ENCODE data around the gene C1orf210.

Gene C1orf210

GRCh38 chr1:43312212-43312623 is 26.8 kb upstream of the C1orf210 start:
- DNase-seq (ENCODE audit: low spot score) = no peak

GRCh38 chr1:43311521-43311920 is 26.1 kb upstream of the C1orf210 start:
- DNase-seq (ENCODE audit: low spot score) = no peak

- no peak for DNase-seq (ENCODE audit: low spot score)
Observed at GRCh38 chr1:43309405-43310025, 24.1 kb upstream of the C1orf210 start.

- DNase-seq (ENCODE audit: low spot score) = no peak
Observed at GRCh38 chr1:43308635-43309404, 23.4 kb upstream of the C1orf210 start.

GRCh38 chr1:43307458-43308158 is 22.2 kb upstream of the C1orf210 start:
- no peak for DNase-seq (ENCODE audit: low spot score)

GRCh38 chr1:43306688-43307457 is 21.5 kb upstream of the C1orf210 start:
- DNase-seq (ENCODE audit: low spot score) = no peak

- no peak for DNase-seq (ENCODE audit: low spot score)
Observed at GRCh38 chr1:43305926-43306687, 20.7 kb upstream of the C1orf210 start.

- no peak for DNase-seq (ENCODE audit: low spot score)
Observed at GRCh38 chr1:43305461-43305860, 20.1 kb upstream of the C1orf210 start.

- no peak for DNase-seq (ENCODE audit: low spot score)
Observed at GRCh38 chr1:43304771-43305300, 19.5 kb upstream of the C1orf210 start.

- no peak for DNase-seq (ENCODE audit: low spot score)
Observed at GRCh38 chr1:43304314-43304681, 18.9 kb upstream of the C1orf210 start.

GRCh38 chr1:43303471-43304313 is 18.3 kb upstream of the C1orf210 start:
- no peak for DNase-seq (ENCODE audit: low spot score)

GRCh38 chr1:43302721-43303470 is 17.5 kb upstream of the C1orf210 start:
- no peak for DNase-seq (ENCODE audit: low spot score)

- no peak for DNase-seq (ENCODE audit: low spot score)
Observed at GRCh38 chr1:43302201-43302600, 16.8 kb upstream of the C1orf210 start.

GRCh38 chr1:43300378-43301094 is 15.2 kb upstream of the C1orf210 start, which contains the start of gene TIE1:
Gene TIE1, plus strand, starts transcription at chr1:43300982. Its CDS starts 90 bp downstream, at chr1:43301072.
- DNase-seq (ENCODE audit: low spot score) = no peak

- DNase-seq (ENCODE audit: low spot score) = no peak
Observed at GRCh38 chr1:43299101-43299500, 13.7 kb upstream of the C1orf210 start.

- DNase-seq (ENCODE audit: low spot score) = no peak
Observed at GRCh38 chr1:43298055-43298454, 12.7 kb upstream of the C1orf210 start.

- DNase-seq (ENCODE audit: low spot score) = no peak
Observed at GRCh38 chr1:43296207-43296606, 10.8 kb upstream of the C1orf210 start.

GRCh38 chr1:43294761-43295160 is 9.4 kb upstream of the C1orf210 start:
- no peak for DNase-seq (ENCODE audit: low spot score)

Data from HuH-7.5 (cell line).